CD8-positive, alpha-beta memory T cell (primary cell): Measurements from ENCODE around the gene SLC5A2. TPM values are rescaled to one million over a fixed set of nuclear protein-coding genes. Genes with fewer than 3 reads are reported as not detected.
"Not testable (repeated sequence)": the region's sequence is repeated elsewhere in the genome, so short reads cannot be mapped to it uniquely, and the experiment has no call there.

ENCODE experiments used
- CTCF ChIA-PET: fragments of 350-600 bp; sonication (Branson Sonifier 250); formaldehyde crosslinking; loops from one replicate; lab custom pipeline; 2021; ENCODE audit warnings: antibody characterized with exemption; lab: Charles Lee
- POLR2A ChIA-PET: fragments of 350-600 bp; sonication (Branson Sonifier 250); formaldehyde crosslinking; loops from one replicate; lab custom pipeline; 2021; ENCODE audit warnings: antibody characterized with exemption; lab: Charles Lee
- DNase-seq, 5 donors: peaks; one replicate each; pipeline versions ENCODE4 v3.0.0 to v3.0.0-alpha.2; 2020 to 2022; ENCODE audit warnings: mixed read lengths in 1 of 5
- H3K27ac ChIP-seq: one replicate; pipeline ENCODE4 v1.7.0; 2013; ENCODE audit warnings: low read depth, mild to moderate bottlenecking, low read length, moderate library complexity
- H3K27me3 ChIP-seq: 2 replicates; pipeline ENCODE4 v1.7.0; 2013; ENCODE audit warnings: low read length, mild to moderate bottlenecking; ENCODE audit not compliant: insufficient read depth, poor library complexity, severe bottlenecking
- H3K36me3 ChIP-seq: 2 replicates; pipeline ENCODE4 v1.7.0; 2013; ENCODE audit warnings: mild to moderate bottlenecking, low read length, moderate library complexity; ENCODE audit not compliant: insufficient read depth
- H3K4me1 ChIP-seq: 2 replicates; pipeline ENCODE4 v1.7.0; 2013; ENCODE audit warnings: mild to moderate bottlenecking, low read length, moderate library complexity; ENCODE audit not compliant: insufficient read depth
- H3K4me3 ChIP-seq: 2 replicates; pipeline ENCODE4 v1.7.0; 2013; ENCODE audit warnings: mild to moderate bottlenecking, low read length
- H3K9me3 ChIP-seq: 2 replicates; pipeline ENCODE4 v1.7.0; 2013; ENCODE audit warnings: mild to moderate bottlenecking, low read length
- H3K27ac Mint-ChIP-seq, 8 donors: one replicate each; pipeline ENCODE4 v1.8.0; 2020 to 2021; ENCODE audit warnings: mixed read lengths in 8 of 8, mild to moderate bottlenecking in 6 of 8, inconsistent platforms in 3 of 8, moderate library complexity in 3 of 8
- H3K27me3 Mint-ChIP-seq, 2 donors: one replicate each; pipeline ENCODE4 v1.8.0; 2020 to 2021; ENCODE audit warnings: mixed read lengths in 2 of 2, mild to moderate bottlenecking in 1 of 2, moderate library complexity in 1 of 2
- H3K36me3 Mint-ChIP-seq, 3 donors: one replicate each; pipeline ENCODE4 v1.8.0; 2020 to 2021; ENCODE audit warnings: mixed read lengths in 3 of 3, inconsistent platforms in 1 of 3, mild to moderate bottlenecking in 1 of 3
- H3K4me1 Mint-ChIP-seq, 3 donors: one replicate each; pipeline ENCODE4 v1.8.0; 2020 to 2021; ENCODE audit warnings: mixed read lengths in 3 of 3, inconsistent platforms in 1 of 3, mild to moderate bottlenecking in 1 of 3
- H3K4me3 Mint-ChIP-seq, 7 donors: one replicate each; pipeline ENCODE4 v1.8.0; 2020 to 2021; ENCODE audit warnings: mixed read lengths in 7 of 7, mild to moderate bottlenecking in 6 of 7, moderate library complexity in 4 of 7, inconsistent platforms in 2 of 7
- H3K9me3 Mint-ChIP-seq, 5 donors: one replicate each; pipeline ENCODE4 v1.8.0; 2020 to 2022; ENCODE audit warnings: mixed read lengths in 5 of 5, mild to moderate bottlenecking in 3 of 5, moderate library complexity in 2 of 5, inconsistent platforms in 1 of 5
- polyA plus RNA-seq: library from polyadenylated mRNA; unstranded; fragments of 300-500 nt; fragmentation: Illumina TruSeq; gene quantifications from one replicate; pipeline ENCODE4 v1.2.3, GENCODE V29; 2021
- total RNA-seq, 2 experiments: library from RNA; stranded (reverse); gene quantifications; one replicate each; pipeline ENCODE4 v1.2.3, GENCODE V29; 2021

Gene SLC5A2
- total and polyA plus RNA-seq, 3 experiments from 2014 or later: 0.24 to 2.0 TPM; not detected in 1

- no peaks in the 10 kb centered on the region for H3K9me3 Mint-ChIP-seq
- Histone ChIP-seq H3K27ac (no peak overlapping the region), H3K36me3 (no peaks in the 10 kb centered on the region), H3K9me3 (no peaks in the 10 kb centered on the region), H3K4me3 (no peak overlapping the region), H3K4me1 (no peaks in the 10 kb centered on the region), H3K27me3 (no peaks in the 10 kb centered on the region)
- ChIA-PET POLR2A (interaction anchor here (0.8 to 1.8 kb wide), 2 partner anchors 17 to 262 kb away, joined by 4 to 6 read pairs; partner anchors contain the start of gene FUS), CTCF (interaction anchor here (0.7 to 3.3 kb wide), 13 partner anchors 9 to 490 kb away, joined by 3 to 24 read pairs (median 4); partner anchors contain the start of genes ARMC5 and HSD3B7)
- H3K27ac Mint-ChIP-seq: peak overlapping the region in 2 of 8 donors; percentile 58 to 59
- peaks cover 0 to 3% of the 10 kb centered on the region in 2 donors for H3K27me3 Mint-ChIP-seq
- peak overlapping the region; percentile 66 to 84 (median 78) for H3K4me3 Mint-ChIP-seq
- peaks cover 0 to 2% (median 0%) of the 10 kb centered on the region in 3 donors for H3K36me3 Mint-ChIP-seq
- H3K4me1 Mint-ChIP-seq: peaks cover 12 to 19% (median 18%) of the 10 kb centered on the region in 3 donors
- no peak for DNase-seq
Observed at GRCh38 chr16:31441956-31442355, 41.0 kb upstream of the SLC5A2 start.

GRCh38 chr16:31445931-31446330 is 37.0 kb upstream of the SLC5A2 start:
- H3K4me1 ChIP-seq, DNase-seq, CTCF ChIA-PET, H3K9me3 ChIP-seq, H3K4me3 Mint-ChIP-seq, H3K27me3 Mint-ChIP-seq, H3K36me3 Mint-ChIP-seq, H3K27me3 ChIP-seq, H3K27ac ChIP-seq, POLR2A ChIA-PET, H3K4me3 ChIP-seq, H3K9me3 Mint-ChIP-seq, H3K36me3 ChIP-seq: not testable (repeated sequence)
- Mint-ChIP-seq H3K27ac (peak overlapping the region in 2 of 8 donors; percentile 3 to 75), H3K4me1 (peaks cover 6 to 15% (median 11%) of the 10 kb centered on the region in 3 donors)

GRCh38 chr16:31451201-31451600 is 31.7 kb upstream of the SLC5A2 start:
- POLR2A ChIA-PET: interaction anchor here (1.0 kb wide), 1 partner anchor 422 kb away, joined by 6 read pairs; the partner anchor contains the start of gene ZNF267
- Mint-ChIP-seq H3K36me3 (peaks cover 0 to 9% (median 4%) of the 10 kb centered on the region in 3 donors), H3K27me3 (no peaks in the 10 kb centered on the region), H3K27ac (peak overlapping the region in 3 of 8 donors; percentile 1 to 74 (median 19)), H3K9me3 (no peaks in the 10 kb centered on the region), H3K4me3 (no peak overlapping the region), H3K4me1 (peaks cover 23 to 36% (median 33%) of the 10 kb centered on the region in 3 donors)
- Histone ChIP-seq H3K4me1 (peaks cover 12% of the 10 kb centered on the region), H3K27me3 (no peaks in the 10 kb centered on the region), H3K4me3 (no peak overlapping the region), H3K9me3 (no peaks in the 10 kb centered on the region), H3K36me3 (no peaks in the 10 kb centered on the region), H3K27ac (no peak overlapping the region)
- CTCF ChIA-PET: interaction anchor here (1.0 to 1.5 kb wide), 5 partner anchors 8 to 417 kb away, joined by 3 to 12 read pairs (median 4); partner anchors contain the start of gene ZNF843
- DNase-seq: no peak

- Mint-ChIP-seq H3K27ac (peak overlapping the region in 5 of 8 donors; percentile 19 to 95 (median 54)), H3K36me3 (peaks cover 0 to 9% (median 4%) of the 10 kb centered on the region in 3 donors), H3K9me3 (no peaks in the 10 kb centered on the region), H3K4me1 (peaks cover 25 to 41% (median 39%) of the 10 kb centered on the region in 3 donors), H3K27me3 (no peaks in the 10 kb centered on the region), H3K4me3 (no peak overlapping the region)
- Histone ChIP-seq H3K27me3 (no peaks in the 10 kb centered on the region), H3K36me3 (no peaks in the 10 kb centered on the region), H3K9me3 (no peaks in the 10 kb centered on the region), H3K27ac (no peak overlapping the region), H3K4me1 (peaks cover 16% of the 10 kb centered on the region), H3K4me3 (no peak overlapping the region)
- no peak for DNase-seq
- CTCF ChIA-PET: interaction anchor here (1.0 to 1.5 kb wide), 5 partner anchors 9 to 417 kb away, joined by 3 to 12 read pairs (median 4); partner anchors contain the start of gene ZNF843
- POLR2A ChIA-PET: interaction anchor here (1.0 kb wide), 1 partner anchor 422 kb away, joined by 6 read pairs; the partner anchor contains the start of gene ZNF267
Observed at GRCh38 chr16:31451681-31452351, 31.1 kb upstream of the SLC5A2 start.

- Mint-ChIP-seq H3K4me1 (peaks cover 34 to 49% (median 43%) of the 10 kb centered on the region in 3 donors), H3K9me3 (no peaks in the 10 kb centered on the region), H3K36me3 (peaks cover 0 to 9% (median 4%) of the 10 kb centered on the region in 3 donors), H3K4me3 (no peak overlapping the region), H3K27ac (peak overlapping the region in 4 of 8 donors; percentile 13 to 95 (median 34)), H3K27me3 (no peaks in the 10 kb centered on the region)
- Histone ChIP-seq H3K36me3 (no peaks in the 10 kb centered on the region), H3K9me3 (no peaks in the 10 kb centered on the region), H3K27ac (peak overlapping the region; percentile 49), H3K27me3 (no peaks in the 10 kb centered on the region), H3K4me1 (peaks cover 25% of the 10 kb centered on the region), H3K4me3 (no peak overlapping the region)
- CTCF ChIA-PET: interaction anchor here (1.0 kb wide), 1 partner anchor 10 kb away, joined by 4 read pairs; the partner anchor contains the start of gene ZNF843
- POLR2A ChIA-PET: no interaction called here
- no peak for DNase-seq
Observed at GRCh38 chr16:31452631-31453106, 30.3 kb upstream of the SLC5A2 start.

- no peaks in the 10 kb centered on the region for H3K9me3 Mint-ChIP-seq
Observed at GRCh38 chr16:31453255-31454204, 29.4 kb upstream of the SLC5A2 start.

More at GRCh38 chr16:31453255-31454204, 29.4 kb upstream of the SLC5A2 start:
- peak overlapping the region; percentile 49 for H3K27ac ChIP-seq
- Mint-ChIP-seq H3K27ac (peak overlapping the region in 4 of 8 donors; percentile 6 to 55 (median 30)), H3K4me1 (peaks cover 41 to 56% (median 50%) of the 10 kb centered on the region in 3 donors), H3K36me3 (peaks cover 0 to 13% (median 4%) of the 10 kb centered on the region in 3 donors), H3K4me3 (peak overlapping the region in 1 of 7 donors; percentile 48), H3K27me3 (no peaks in the 10 kb centered on the region)
- no peak for DNase-seq
- H3K4me1 ChIP-seq: peaks cover 32% of the 10 kb centered on the region
- no peak overlapping the region for H3K4me3 ChIP-seq
- no peaks in the 10 kb centered on the region for H3K27me3 ChIP-seq
- POLR2A ChIA-PET: interaction anchor here (0.7 kb wide), 1 partner anchor 15 kb away, joined by 6 read pairs; no protein-coding TSS in a partner anchor
- H3K36me3 ChIP-seq: no peaks in the 10 kb centered on the region
- CTCF ChIA-PET: interaction anchor here (1.0 kb wide), 1 partner anchor 11 kb away, joined by 4 read pairs; the partner anchor contains the start of gene ZNF843
- no peaks in the 10 kb centered on the region for H3K9me3 ChIP-seq
